Measurements from ENCODE around the gene XKRX.

XKRX gene

DNA sequence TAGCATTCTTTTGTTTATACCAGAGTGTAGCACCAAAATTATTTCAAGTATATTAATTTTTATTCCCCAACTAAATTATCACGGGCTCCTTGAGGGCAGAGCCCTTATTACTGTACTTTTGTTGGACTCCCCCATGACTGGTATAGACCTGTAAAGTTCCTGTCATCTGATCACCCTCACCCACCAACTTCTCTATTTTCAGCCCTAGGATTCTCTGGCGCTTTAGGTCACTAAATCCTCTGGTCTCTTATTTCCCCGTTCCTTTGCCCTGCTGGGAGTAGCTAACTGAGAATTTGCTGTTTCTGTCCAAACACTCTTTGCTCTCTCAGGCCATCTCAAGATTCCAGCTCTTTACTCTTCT is 3.2 kb upstream of the XKRX start:
- TF ChIP-seq, protein P1, sequence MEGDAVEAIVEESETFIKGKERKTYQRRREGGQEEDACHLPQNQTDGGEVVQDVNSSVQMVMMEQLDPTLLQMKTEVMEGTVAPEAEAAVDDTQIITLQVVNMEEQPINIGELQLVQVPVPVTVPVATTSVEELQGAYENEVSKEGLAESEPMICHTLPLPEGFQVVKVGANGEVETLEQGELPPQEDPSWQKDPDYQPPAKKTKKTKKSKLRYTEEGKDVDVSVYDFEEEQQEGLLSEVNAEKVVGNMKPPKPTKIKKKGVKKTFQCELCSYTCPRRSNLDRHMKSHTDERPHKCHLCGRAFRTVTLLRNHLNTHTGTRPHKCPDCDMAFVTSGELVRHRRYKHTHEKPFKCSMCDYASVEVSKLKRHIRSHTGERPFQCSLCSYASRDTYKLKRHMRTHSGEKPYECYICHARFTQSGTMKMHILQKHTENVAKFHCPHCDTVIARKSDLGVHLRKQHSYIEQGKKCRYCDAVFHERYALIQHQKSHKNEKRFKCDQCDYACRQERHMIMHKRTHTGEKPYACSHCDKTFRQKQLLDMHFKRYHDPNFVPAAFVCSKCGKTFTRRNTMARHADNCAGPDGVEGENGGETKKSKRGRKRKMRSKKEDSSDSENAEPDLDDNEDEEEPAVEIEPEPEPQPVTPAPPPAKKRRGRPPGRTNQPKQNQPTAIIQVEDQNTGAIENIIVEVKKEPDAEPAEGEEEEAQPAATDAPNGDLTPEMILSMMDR (IDR thresholded peaks at IDR 0.05; ENCODE audit: control insufficient read depth, extremely low read depth, insufficient read depth) = no peak
- H3K4me3 ChIP-seq (ENCODE audit: low read depth, low read length) = no peak overlapping the region
- no peak for DNase-seq (ENCODE audit: low read depth)

- TF ChIP-seq, protein P1 (IDR thresholded peaks at IDR 0.05; ENCODE audit: control insufficient read depth, extremely low read depth, insufficient read depth) = no peak
- DNase-seq (ENCODE audit: low read depth) = no peak
- H3K4me3 ChIP-seq (ENCODE audit: low read depth, low read length) = no peak overlapping the region
Observed at GRCh38 chrX:100931218-100931924, 2.7 kb upstream of the XKRX start.

GRCh38 chrX:100926453-100926852 is 2.3 kb downstream of the XKRX start:
- no peak for DNase-seq (ENCODE audit: low read depth)
- H3K4me3 ChIP-seq (ENCODE audit: low read depth, low read length) = no peak overlapping the region
- TF ChIP-seq, protein P1 (IDR thresholded peaks at IDR 0.05; ENCODE audit: control insufficient read depth, extremely low read depth, insufficient read depth) = no peak

DNA sequence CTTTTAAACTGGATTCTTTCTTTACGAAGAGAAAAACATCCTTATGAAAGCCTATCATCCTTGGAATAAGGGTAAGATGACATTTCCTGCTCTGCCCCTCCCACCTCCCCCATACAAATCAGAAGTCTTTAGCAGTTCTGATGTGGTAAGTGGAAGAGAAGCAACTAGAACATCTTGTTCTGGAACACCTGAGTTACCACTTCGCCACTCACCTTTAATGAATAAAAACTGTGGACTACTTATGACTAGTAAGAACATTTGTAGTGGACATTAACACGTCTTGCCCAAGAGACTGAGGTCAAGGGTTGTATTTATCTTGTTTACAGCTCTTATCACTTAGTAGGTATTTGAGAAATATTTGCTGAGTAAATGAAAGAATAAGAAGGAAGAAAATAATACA is 4.3 kb downstream of the XKRX start:
- TF ChIP-seq, protein P1 (IDR thresholded peaks at IDR 0.05; ENCODE audit: control insufficient read depth, extremely low read depth, insufficient read depth) = no peak
- no peak for DNase-seq (ENCODE audit: low read depth)

DNA sequence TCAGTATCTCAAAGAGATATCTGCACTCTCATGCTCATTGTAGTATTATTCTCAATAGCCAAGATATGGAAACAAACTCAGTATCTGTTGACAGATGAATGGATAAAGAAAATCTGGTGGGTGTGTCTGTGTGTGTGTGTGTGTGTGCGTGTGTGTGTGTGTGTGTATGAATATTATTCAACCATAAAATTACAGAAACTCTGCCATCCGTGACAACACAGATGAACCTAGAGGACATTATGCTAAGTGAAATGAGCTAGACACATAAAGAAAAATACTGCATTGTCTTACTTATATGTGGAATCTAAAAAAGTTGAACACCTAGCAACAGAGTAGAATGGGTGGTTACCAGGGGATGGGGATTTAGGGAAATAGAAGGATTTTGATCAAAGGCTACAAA is 13.2 kb downstream of the XKRX start:
- TF ChIP-seq, protein P1 (IDR thresholded peaks at IDR 0.05; ENCODE audit: control insufficient read depth, extremely low read depth, insufficient read depth) = no peak
- no peak for DNase-seq (ENCODE audit: low read depth)
- no peak overlapping the region for H3K4me3 ChIP-seq (ENCODE audit: low read depth, low read length)

More for the DNA sequence above, 4.3 kb downstream of the XKRX start:
- no peak overlapping the region for H3K4me3 ChIP-seq (ENCODE audit: low read depth, low read length)

DNA sequence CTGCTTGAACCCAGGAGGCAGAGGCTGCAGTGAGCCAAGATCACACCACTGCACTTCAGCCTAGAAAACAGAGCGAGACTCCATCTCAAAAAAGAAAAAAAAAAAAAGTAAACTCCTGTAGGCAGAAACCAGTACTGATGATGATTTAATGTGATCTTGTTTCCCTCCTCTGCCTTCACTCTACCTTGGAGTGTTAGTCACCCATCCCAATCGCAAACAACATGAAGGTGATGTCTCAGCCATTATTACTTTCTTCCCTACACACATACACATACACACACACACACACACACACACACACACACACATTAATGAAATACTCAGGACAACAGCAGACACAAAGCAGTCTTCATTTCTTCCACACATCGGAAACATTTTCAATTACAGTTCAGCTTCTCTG is 15.6 kb downstream of the XKRX start:
- no peak overlapping the region for H3K4me3 ChIP-seq (ENCODE audit: low read depth, low read length)
- no peak for DNase-seq (ENCODE audit: low read depth)
- TF ChIP-seq, protein P1 (IDR thresholded peaks at IDR 0.05; ENCODE audit: control insufficient read depth, extremely low read depth, insufficient read depth) = no peak

- no peak overlapping the region for H3K4me3 ChIP-seq (ENCODE audit: low read depth, low read length)
- DNase-seq (ENCODE audit: low read depth) = no peak
- TF ChIP-seq, protein P1 (IDR thresholded peaks at IDR 0.05; ENCODE audit: control insufficient read depth, extremely low read depth, insufficient read depth) = no peak
Observed at GRCh38 chrX:100911731-100912130, 17.0 kb downstream of the XKRX start.
